HG02981 (cell line): ENCODE measurements around the gene PKN1.

Experiments used
- ATAC-seq: cut with Tn5 transposase; IDR thresholded peaks from one replicate; pipeline ENCODE4 v1.9.1; 2021; ENCODE audit warnings: mild to moderate bottlenecking, moderate library complexity; ENCODE audit not compliant: unreplicated experiment

PKN1 gene

GRCh38 chr19:14406645-14407401 lies 26.3 kb upstream of the PKN1 start:
- no peak for ATAC-seq

GRCh38 chr19:14407605-14408484 lies 25.3 kb upstream of the PKN1 start:
- ATAC-seq: no peak

DNA sequence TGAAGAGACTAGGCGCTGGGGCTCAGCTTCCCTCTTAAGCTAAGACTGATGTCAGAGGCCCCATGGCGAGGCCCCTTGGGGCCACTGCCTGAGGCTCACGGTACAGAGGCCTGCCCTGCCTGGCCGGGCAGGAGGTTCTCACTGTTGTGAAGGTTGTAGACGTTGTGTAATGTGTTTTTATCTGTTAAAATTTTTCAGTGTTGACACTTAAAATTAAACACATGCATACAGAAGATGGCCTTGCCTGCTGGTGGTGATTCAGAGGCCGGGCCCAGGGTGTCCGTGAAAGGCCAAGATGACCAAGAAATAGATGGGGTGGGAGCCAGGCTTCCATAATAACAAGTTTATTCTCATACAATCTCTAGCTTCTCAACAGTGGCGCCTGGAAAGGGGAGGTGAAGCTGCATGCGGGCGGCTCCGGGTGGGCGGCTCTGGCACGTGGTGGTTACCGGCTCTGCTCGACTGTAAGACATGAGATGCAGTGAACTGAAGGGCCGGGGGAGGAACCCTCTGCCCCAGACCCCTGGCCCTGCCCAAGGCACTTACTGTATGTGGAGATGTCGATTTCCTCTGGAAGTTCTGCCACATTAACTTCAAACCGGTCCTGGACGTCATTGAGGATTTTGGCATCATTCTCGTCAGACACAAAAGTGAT lies 24.5 kb upstream of the PKN1 start:
- no peak for ATAC-seq

- ATAC-seq: no peak
Observed at GRCh38 chr19:14409146-14410023, 23.7 kb upstream of the PKN1 start.

DNA sequence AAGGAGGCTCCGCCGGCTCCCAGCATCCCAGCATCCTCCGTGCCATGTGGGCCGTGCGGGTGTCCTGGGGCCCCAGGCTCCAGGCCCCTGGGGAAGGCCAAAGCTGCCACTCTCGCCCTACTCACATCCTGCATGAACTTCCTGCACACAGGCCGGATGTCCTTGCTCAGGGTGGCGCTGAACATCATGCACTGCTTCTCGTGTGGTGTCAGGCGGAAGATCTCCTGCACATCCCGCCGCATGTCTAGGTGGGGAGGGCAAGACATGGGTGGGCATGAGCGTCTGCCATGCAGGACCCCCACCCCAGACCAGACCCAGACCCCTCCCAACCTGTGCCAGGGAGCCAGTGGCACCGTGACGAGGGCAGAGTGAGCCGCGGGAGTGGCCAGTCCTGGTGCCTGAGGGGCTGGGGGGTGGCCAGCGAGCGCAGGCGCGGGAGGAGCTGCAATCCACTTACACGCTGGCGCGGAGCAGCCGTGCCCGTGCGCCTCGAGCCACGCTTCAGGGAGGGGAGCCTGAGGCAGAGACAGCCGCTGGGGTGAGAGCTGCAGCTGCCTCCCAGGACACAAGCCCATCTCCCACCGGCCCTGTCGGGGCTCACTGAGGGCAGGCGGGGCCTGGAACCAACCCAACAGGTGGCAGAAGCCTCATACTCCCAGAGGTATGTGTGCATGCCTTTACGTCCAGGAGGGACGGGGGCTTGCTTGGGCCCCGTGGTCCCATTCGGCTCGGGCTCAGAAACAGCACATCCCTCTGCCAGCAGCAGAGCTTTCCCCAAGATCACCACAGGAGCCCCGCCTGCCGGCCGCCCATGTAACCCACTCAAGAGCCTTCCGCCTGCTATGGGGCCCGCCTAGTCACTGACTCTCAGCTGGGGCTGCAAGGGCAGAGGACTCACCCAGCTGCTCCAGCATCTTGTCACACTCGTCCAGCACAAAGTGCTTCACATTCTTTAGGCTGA lies 22.7 kb upstream of the PKN1 start:
- no peak for ATAC-seq

DNA sequence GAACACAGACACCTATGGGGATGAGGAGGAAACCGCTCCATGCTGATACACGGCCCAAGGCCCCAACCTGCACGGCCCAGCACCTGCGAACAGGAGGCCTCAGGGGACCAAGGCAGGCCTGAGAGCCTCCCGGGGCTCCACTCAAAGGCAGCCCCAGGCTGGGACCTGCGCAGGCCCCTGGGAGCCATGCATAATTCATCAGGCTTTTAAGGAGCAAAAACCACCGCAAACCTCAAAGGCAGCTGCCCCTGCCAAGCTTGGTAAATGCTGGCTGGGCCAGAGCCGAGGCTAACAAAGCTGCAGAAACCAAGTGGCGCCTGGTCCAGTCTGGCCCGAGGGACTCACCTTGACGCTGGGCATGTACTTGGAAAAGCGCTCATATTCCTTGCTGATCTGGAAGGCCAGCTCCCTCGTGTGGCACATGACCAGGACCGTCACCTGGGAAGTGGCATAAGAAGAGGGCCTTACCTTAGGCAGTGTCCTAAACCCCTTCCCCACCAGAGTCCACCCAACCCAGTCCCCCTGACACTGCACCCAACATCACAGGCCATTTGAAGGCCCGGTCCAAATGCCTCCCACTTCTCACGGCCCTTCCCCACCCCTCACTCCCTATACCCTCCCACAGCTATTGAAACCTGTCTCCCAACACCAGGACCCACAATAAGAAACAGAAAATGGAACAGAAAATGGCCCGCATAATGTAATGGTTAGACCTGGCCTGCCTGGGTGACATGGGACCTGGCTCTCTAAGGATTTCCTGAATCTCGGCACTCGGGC lies 21.8 kb upstream of the PKN1 start:
- ATAC-seq: no peak

DNA sequence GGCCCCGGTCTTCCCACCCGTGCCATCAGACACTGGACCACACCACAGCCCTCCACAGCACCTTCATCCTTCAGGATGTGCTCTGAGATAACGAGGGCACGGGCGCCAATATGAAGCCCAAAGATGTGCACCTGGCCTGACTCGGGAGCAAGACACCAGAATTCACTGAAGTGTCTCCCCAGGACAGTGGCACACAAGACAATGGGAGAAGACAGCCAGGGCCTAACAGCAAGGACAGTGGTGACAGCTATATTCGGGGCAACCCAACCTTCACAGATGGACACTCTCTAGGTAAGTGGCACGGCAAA lies 21.2 kb upstream of the PKN1 start:
- ATAC-seq: no peak

GRCh38 chr19:14412324-14412995 lies 20.6 kb upstream of the PKN1 start:
- no peak for ATAC-seq

GRCh38 chr19:14412996-14413692 lies 20.0 kb upstream of the PKN1 start:
- no peak for ATAC-seq

DNA sequence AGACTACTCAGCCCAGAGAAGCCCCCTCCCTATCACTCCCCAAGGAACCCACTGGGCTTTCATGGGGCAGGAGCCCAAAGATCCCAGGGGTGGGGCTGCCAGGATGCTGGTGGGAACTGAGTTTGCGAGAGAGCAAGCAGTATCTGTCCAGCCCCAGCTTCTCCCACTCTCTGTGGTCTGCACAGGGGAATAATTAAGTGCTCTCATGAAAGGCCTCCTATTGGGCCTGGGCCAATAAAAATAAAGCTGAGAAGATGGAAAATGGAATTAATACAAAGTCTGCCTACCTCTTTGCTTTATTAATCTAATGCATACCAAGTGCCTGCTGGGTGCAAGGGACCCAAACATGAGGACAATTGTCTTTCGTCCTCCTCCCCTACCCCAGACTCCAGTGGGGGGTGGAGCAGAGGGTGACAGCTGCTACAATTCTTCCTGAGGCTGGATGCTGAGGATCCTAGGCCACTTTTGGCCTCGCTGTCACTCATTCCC lies 19.4 kb upstream of the PKN1 start:
- no peak for ATAC-seq

- ATAC-seq: no peak
Observed at GRCh38 chr19:14414926-14415690, 18.0 kb upstream of the PKN1 start.

GRCh38 chr19:14416817-14417231 lies 16.3 kb upstream of the PKN1 start:
- no peak for ATAC-seq

DNA sequence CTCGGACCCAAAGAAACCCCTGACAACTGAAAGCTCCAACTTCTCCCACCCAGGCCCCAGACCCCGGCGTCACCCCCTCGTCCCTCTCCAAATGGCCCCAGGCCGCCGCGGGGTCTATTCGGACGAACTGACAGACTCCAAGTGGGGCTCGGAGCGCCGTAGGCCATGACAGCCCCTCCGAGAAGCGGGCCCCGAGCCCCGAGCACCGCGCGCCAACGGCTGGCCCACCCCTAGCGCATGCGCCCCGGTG lies 14.3 kb upstream of the PKN1 start:
- ATAC-seq: peak; percentile 42

GRCh38 chr19:14419106-14419813 lies 13.8 kb upstream of the PKN1 start, which contains the start of gene DDX39A:
Gene DDX39A (minus strand): TSS chr19:14419341. CDS start chr19:14413220, 6,121 bp downstream.
- peak; percentile 93 for ATAC-seq

- no peak for ATAC-seq
Observed at GRCh38 chr19:14425696-14426138, 7.4 kb upstream of the PKN1 start.

DNA sequence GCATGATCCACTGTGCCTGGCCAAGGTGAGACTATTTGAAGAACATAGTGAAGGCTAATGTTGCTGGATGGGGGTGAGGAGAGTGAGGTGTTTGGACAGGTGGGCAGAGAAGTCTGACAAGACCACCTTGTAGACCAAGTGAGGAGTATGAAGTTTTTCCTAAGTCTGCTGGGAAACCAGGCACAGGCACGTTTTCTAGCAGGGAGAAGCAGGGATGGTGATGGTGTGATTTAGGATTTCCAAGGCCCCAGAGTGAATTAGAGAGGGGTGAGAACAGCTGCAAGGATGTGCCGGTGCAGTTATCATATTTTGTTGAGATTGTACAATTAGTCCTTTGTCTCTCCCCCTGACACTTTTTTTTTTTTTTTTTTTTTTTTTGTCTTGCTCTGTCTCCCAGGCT lies 5.6 kb upstream of the PKN1 start:
- ATAC-seq: no peak
